ENCODE data around the gene ACVR1B.

DNA sequence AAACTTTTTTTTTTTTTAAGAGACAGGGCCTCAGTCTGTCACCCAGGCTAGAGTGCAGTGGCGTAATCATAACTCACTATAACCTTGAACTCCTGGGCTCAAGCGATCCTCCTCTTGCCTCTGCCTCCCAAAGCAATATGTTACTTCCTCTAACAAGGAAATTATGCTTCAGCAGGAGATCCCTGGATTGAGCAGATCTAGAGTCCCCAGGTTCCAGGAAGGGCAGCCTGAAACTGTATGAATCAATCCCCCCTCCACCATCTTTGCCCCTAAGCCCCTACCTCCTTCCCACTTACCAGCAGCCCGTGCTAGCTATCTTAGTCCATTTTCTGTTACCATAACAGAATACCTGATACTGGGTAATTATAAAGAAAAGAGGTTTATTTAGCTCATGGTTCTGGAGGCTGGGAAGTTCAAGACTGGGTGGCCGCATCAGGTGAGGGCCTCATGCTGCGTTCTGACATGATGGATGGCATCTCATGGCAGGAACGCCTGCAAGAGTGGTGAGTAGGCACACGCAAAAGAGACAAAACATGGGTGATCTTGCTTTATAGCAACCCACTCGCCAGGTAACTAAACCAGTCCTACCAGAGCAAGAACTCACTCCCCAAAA lies 60.2 kb downstream of the ACVR1B start:
- TF ChIP-seq TAF1 (IDR thresholded peaks at IDR 0.05; ENCODE audit: low read depth, low read length) (no peak), SPI1 (IDR thresholded peaks at IDR 0.05; ENCODE audit: low read depth, low read length) (no peak)

Data from GM12891 (cell line).